Gastrocnemius medialis (tissue), 4 donors: ENCODE results near the gene B3GNT9. TPM values are rescaled to one million over a fixed set of nuclear protein-coding genes. Genes with fewer than 3 reads are reported as not detected.
A peak's percentile ranks its signal among the peaks of the same experiment; 100 is the strongest.

Source experiments
- ATAC-seq, 2 donors: fragments of 150-250 bp; one replicate each; pipeline ENCODE4 v1.9.1; 2016
- DNase-seq, 2 donors: peaks; one replicate each; pipeline ENCODE4 v3.0.0-alpha.2; 2019
- H3K27ac ChIP-seq, 4 donors: fragments of 200-600 bp; sonication (generic); 1 replicate in 1 of 4; 2 replicates in 3 of 4; pipeline ENCODE4 v1.5.1; 2016 to 2018; ENCODE audit warnings: mild to moderate bottlenecking in 2 of 4, moderate library complexity in 1 of 4
- H3K27me3 ChIP-seq, 3 donors: fragments of 200-600 bp; sonication (generic) in 2 of 3; 1 replicate in 1 of 3; 2 replicates in 2 of 3; pipeline versions ENCODE4 v1.5.1 to v1.6.0; 2016 to 2019; ENCODE audit warnings: mild to moderate bottlenecking in 1 of 3, moderate library complexity in 1 of 3
- H3K36me3 ChIP-seq, 2 donors: fragments of 200-600 bp; sonication (generic) in 1 of 2; one replicate each; pipeline ENCODE4 v1.5.1; 2017 to 2018
- H3K4me1 ChIP-seq, 2 donors: fragments of 200-600 bp; sonication (generic) in 1 of 2; one replicate each; pipeline ENCODE4 v1.5.1; 2016 to 2017; ENCODE audit warnings: mild to moderate bottlenecking in 2 of 2
- H3K4me3 ChIP-seq, 4 donors: fragments of 200-600 bp; sonication (generic) in 3 of 4; 1 replicate in 1 of 4; 2 replicates in 3 of 4; pipeline ENCODE4 v1.5.1; 2016 to 2019; ENCODE audit warnings: mild to moderate bottlenecking in 2 of 4
- H3K9me3 ChIP-seq, 3 donors: fragments of 200-600 bp; sonication (generic) in 2 of 3; 1 replicate in 1 of 3; 2 replicates in 2 of 3; pipeline ENCODE4 v1.5.1; 2016 to 2019
- CTCF ChIP-seq, 5 experiments: fragments of 450-650 bp in 3 of 5; fragments of 200-600 bp in 2 of 5; sonication (generic) in 2 of 5; IDR thresholded peaks in 4 of 5; conservative IDR thresholded peaks in 1 of 5; 1 replicate in 4 of 5; 2 replicates in 1 of 5; pipeline ENCODE4 v1.5.1; 2016 to 2019; ENCODE audit warnings: antibody characterized with exemption in 5 of 5, mild to moderate bottlenecking in 3 of 5, moderate library complexity in 3 of 5
- POLR2A ChIP-seq, 2 donors: fragments of 450-650 bp; IDR thresholded peaks; one replicate each; pipeline ENCODE4 v1.6.1; 2017; ENCODE audit warnings: antibody characterized with exemption in 2 of 2, mild to moderate bottlenecking in 2 of 2, moderate library complexity in 2 of 2
- in situ Hi-C, 4 donors: fragments of 200-750 bp; cut with MboI; loops; one replicate each; pipeline versions ENCODE4 v1.15.0 to v1.8.0; 2017; ENCODE audit warnings: low sequenced_read_pairs in 4 of 4
- intact Hi-C: fragments of 100-400 bp; cut with DNase I; formaldehyde crosslinking; loops from one replicate; pipeline ENCODE4 v1.15.1; 2023; ENCODE audit warnings: low total_unique reads
- total RNA-seq, 4 donors: library from RNA; depleted of rRNA; stranded (reverse); fragments of >200 nt; gene quantifications; one replicate each; pipeline versions ENCODE4 v1.1.0 to v1.2.3, GENCODE V29; 2016

Gene B3GNT9
- total RNA-seq, 4 donors from 2014 or later, result 1.5 to 3.1 (median 2.6) TPM

- Histone ChIP-seq H3K27me3 (no peaks in the 10 kb centered on the region), H3K36me3 (no peaks in the 10 kb centered on the region), H3K27ac (peak overlapping the region; percentile 43 to 100 (median 95)), H3K4me1 (peaks cover 59 to 61% of the 10 kb centered on the region in 2 donors), H3K4me3 (no peak overlapping the region), H3K9me3 (no peaks in the 10 kb centered on the region)
- ATAC-seq (no peak), DNase-seq (no peak)
- TF ChIP-seq CTCF (IDR thresholded peaks at IDR 0.05 in 4 of 5, conservative IDR thresholded peaks at IDR 0.05 in 1 of 5), result no peak
- no peak for TF ChIP-seq POLR2A (IDR thresholded peaks at IDR 0.05)
- in situ Hi-C loops (no loop called here), intact Hi-C loops (no loop called here)
Observed at GRCh38 chr16:67167588-67167987, 16.8 kb upstream of the B3GNT9 start.

DNA sequence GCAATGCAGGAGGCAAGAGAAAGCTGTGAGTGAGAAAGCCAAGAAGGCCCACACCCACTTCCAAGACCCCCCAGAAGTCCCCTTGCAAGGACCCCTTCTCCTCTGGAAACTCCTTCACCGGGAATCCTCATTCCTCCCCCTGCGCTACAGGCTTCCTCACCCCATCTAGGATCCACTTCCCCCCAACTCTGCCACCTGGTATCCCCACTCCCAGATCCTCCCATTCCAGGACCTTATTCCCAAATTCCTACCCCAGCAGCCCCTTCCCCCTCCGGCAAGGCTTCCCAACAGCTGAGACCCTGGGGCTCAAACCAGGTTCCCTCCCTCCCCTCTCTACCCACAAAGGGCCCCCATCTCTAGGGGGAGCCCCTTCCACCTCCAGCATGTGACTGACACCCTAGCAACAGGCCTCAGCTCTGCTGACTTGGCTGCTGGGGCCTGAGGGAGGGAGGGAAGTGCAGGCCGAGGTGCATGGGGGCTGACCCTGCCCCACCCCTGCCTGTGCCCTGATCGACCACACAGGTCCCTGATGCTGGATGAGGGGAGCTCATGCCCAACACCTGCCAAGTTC lies 15.9 kb upstream of the B3GNT9 start:
- TF ChIP-seq POLR2A (IDR thresholded peaks at IDR 0.05) (no peak), CTCF (IDR thresholded peaks at IDR 0.05 in 4 of 5, conservative IDR thresholded peaks at IDR 0.05 in 1 of 5) (no peak)
- Histone ChIP-seq H3K4me3 (no peak overlapping the region), H3K36me3 (no peaks in the 10 kb centered on the region), H3K4me1 (peaks cover 54 to 61% of the 10 kb centered on the region in 2 donors), H3K27me3 (no peaks in the 10 kb centered on the region), H3K27ac (peak overlapping the region; percentile 93 to 100 (median 95)), H3K9me3 (no peaks in the 10 kb centered on the region)
- in situ Hi-C loops, result no loop called here
- intact Hi-C loops, result no loop called here
- ATAC-seq (no peak), DNase-seq (no peak)

GRCh38 chr16:67166110-67166547 lies 15.3 kb upstream of the B3GNT9 start:
- intact Hi-C loops, result no loop called here
- no peak for ATAC-seq
- Histone ChIP-seq H3K4me1 (peaks cover 53 to 61% of the 10 kb centered on the region in 2 donors), H3K4me3 (no peak overlapping the region), H3K36me3 (no peaks in the 10 kb centered on the region), H3K27me3 (no peaks in the 10 kb centered on the region), H3K27ac (peak overlapping the region; percentile 93 to 100 (median 95)), H3K9me3 (no peaks in the 10 kb centered on the region)
- no peak for DNase-seq
- in situ Hi-C loops, result no loop called here
- TF ChIP-seq CTCF (IDR thresholded peaks at IDR 0.05 in 4 of 5, conservative IDR thresholded peaks at IDR 0.05 in 1 of 5), result no peak
- TF ChIP-seq POLR2A (IDR thresholded peaks at IDR 0.05), result no peak

- in situ Hi-C loops, result no loop called here
- H3K9me3 ChIP-seq, result no peaks in the 10 kb centered on the region
- peak overlapping the region; percentile 93 to 100 (median 95) for H3K27ac ChIP-seq
- no peak for DNase-seq
- no peaks in the 10 kb centered on the region for H3K36me3 ChIP-seq
- no peaks in the 10 kb centered on the region for H3K27me3 ChIP-seq
- H3K4me3 ChIP-seq, result peak overlapping the region; percentile 65 to 78 (median 69)
- ATAC-seq, result no peak
- intact Hi-C loops, result no loop called here
- TF ChIP-seq POLR2A (IDR thresholded peaks at IDR 0.05) (no peak), CTCF (IDR thresholded peaks at IDR 0.05 in 4 of 5, conservative IDR thresholded peaks at IDR 0.05 in 1 of 5) (no peak)
- peaks cover 55 to 58% of the 10 kb centered on the region in 2 donors for H3K4me1 ChIP-seq
Observed at GRCh38 chr16:67165121-67166078, 14.6 kb upstream of the B3GNT9 start.
